ENCODE results near the gene QPCT. TPM values are rescaled to one million over a fixed set of nuclear protein-coding genes. Genes with fewer than 3 reads are reported as not detected.

Gene QPCT
- total RNA-seq, 2 donors from 2014 or later = 1.3 to 3.4 TPM

GRCh38 chr2:37337620-37338280 is 6.7 kb upstream of the QPCT start:
- TF ChIP-seq, protein P1, sequence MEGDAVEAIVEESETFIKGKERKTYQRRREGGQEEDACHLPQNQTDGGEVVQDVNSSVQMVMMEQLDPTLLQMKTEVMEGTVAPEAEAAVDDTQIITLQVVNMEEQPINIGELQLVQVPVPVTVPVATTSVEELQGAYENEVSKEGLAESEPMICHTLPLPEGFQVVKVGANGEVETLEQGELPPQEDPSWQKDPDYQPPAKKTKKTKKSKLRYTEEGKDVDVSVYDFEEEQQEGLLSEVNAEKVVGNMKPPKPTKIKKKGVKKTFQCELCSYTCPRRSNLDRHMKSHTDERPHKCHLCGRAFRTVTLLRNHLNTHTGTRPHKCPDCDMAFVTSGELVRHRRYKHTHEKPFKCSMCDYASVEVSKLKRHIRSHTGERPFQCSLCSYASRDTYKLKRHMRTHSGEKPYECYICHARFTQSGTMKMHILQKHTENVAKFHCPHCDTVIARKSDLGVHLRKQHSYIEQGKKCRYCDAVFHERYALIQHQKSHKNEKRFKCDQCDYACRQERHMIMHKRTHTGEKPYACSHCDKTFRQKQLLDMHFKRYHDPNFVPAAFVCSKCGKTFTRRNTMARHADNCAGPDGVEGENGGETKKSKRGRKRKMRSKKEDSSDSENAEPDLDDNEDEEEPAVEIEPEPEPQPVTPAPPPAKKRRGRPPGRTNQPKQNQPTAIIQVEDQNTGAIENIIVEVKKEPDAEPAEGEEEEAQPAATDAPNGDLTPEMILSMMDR (IDR thresholded peaks at IDR 0.05) = no peak
- TF ChIP-seq POLR2A (IDR thresholded peaks at IDR 0.05) = no peak
- WGBS, 2 donors = 65 to 66% methylated on average over 7 of the region's 7 CpGs
- ATAC-seq = no peak

GRCh38 chr2:37338933-37339332 is 5.5 kb upstream of the QPCT start:
- 74 to 75% methylated on average over 4 of the region's 4 CpGs for WGBS, 2 donors
- Histone ChIP-seq H3K4me1 (no peaks in the 10 kb centered on the region), H3K36me3 (replicated peaks in 1 of 2; ENCODE audit: insufficient read depth in 1 of 2, low read depth in 2 of 2) (no peaks in the 10 kb centered on the region), H3K27me3 (no peaks in the 10 kb centered on the region), H3K9me3 (no peaks in the 10 kb centered on the region), H3K27ac (no peak overlapping the region), H3K4me3 (no peak overlapping the region)
- ATAC-seq (no peak), DNase-seq (no peak)
- TF ChIP-seq, protein P1 (IDR thresholded peaks at IDR 0.05) = no peak
- TF ChIP-seq POLR2A (IDR thresholded peaks at IDR 0.05) = no peak
- intact Hi-C loops (cut with DNase I) = no loop called here

More at GRCh38 chr2:37337620-37338280, 6.7 kb upstream of the QPCT start:
- no peak overlapping the region for H3K27ac ChIP-seq
- H3K9me3 ChIP-seq = no peaks in the 10 kb centered on the region
- DNase-seq = no peak
- no peaks in the 10 kb centered on the region for H3K27me3 ChIP-seq
- no peaks in the 10 kb centered on the region for H3K4me1 ChIP-seq
- no peak overlapping the region for H3K4me3 ChIP-seq
- intact Hi-C loops (cut with DNase I) = no loop called here
- no peaks in the 10 kb centered on the region for H3K36me3 ChIP-seq (replicated peaks in 1 of 2; ENCODE audit: insufficient read depth in 1 of 2, low read depth in 2 of 2)

GRCh38 chr2:37340637-37341036 is 3.8 kb upstream of the QPCT start:
- TF ChIP-seq, protein P1 (IDR thresholded peaks at IDR 0.05) = no peak
- no peak for TF ChIP-seq POLR2A (IDR thresholded peaks at IDR 0.05)
- Histone ChIP-seq H3K4me3 (no peak overlapping the region), H3K27ac (no peak overlapping the region), H3K27me3 (no peaks in the 10 kb centered on the region), H3K36me3 (replicated peaks in 1 of 2; ENCODE audit: insufficient read depth in 1 of 2, low read depth in 2 of 2) (no peaks in the 10 kb centered on the region), H3K9me3 (no peaks in the 10 kb centered on the region), H3K4me1 (peaks cover 11% of the 10 kb centered on the region)
- ATAC-seq (no peak), DNase-seq (no peak)
- 68 to 73% methylated on average over 3 of the region's 3 CpGs for WGBS, 2 donors
- intact Hi-C loops (cut with DNase I) = no loop called here

- WGBS, 2 donors = 84 to 90% methylated on average over 7 of the region's 7 CpGs
- DNase-seq = no peak
- no peak for TF ChIP-seq POLR2A (IDR thresholded peaks at IDR 0.05)
- TF ChIP-seq, protein P1 (IDR thresholded peaks at IDR 0.05) = no peak
- intact Hi-C loops (cut with DNase I) = no loop called here
- Histone ChIP-seq H3K4me3 (no peak overlapping the region), H3K4me1 (peaks cover 11% of the 10 kb centered on the region), H3K27me3 (no peaks in the 10 kb centered on the region), H3K36me3 (replicated peaks in 1 of 2; ENCODE audit: insufficient read depth in 1 of 2, low read depth in 2 of 2) (no peaks in the 10 kb centered on the region), H3K27ac (no peak overlapping the region), H3K9me3 (no peaks in the 10 kb centered on the region)
- no peak for ATAC-seq
These were observed 1.7 kb upstream of the QPCT start for GRCh38 chr2:37342591-37343220.
